ENCODE measurements around the gene TMEM164.
"Not testable (repeated sequence)": the region's sequence is repeated elsewhere in the genome, so short reads cannot be mapped to it uniquely, and the experiment has no call there.

TMEM164 gene

DNA sequence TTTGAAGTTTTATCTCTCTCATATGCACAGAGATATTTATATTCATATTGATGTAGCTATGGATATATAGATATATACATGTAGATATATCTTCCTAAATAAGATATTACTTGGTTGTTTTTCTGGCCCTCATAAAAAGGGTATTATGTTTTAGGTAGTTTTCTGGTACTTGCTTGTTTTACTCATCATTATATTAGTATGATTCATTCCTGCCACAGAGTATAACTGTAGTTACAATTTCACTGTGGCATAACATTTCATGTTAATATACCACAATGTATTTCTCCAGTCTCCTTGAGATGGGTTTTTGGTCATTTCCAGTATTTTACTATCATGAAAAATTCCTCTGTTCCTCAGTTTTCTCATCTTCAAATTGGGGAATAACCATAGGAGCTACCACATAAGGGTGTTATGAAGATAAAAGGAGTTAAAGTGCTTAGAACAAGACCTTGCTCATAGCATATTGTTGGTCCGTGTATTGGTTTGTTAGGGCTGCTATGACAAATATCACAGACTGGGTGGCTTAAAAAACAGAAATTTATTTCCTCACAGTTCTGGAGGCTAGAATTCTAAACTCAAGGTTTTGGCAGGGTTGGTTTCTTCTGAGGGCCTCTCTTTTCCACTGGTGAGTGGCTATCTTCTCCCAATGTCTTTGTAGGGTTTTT, 129.7 kb downstream of the TMEM164 start:
- DNase-seq (ENCODE audit: low read depth), result no peak

- no peak for DNase-seq (ENCODE audit: low read depth)
These were observed 130.9 kb downstream of the TMEM164 start for GRCh38 chrX:110133735-110134370.

DNA sequence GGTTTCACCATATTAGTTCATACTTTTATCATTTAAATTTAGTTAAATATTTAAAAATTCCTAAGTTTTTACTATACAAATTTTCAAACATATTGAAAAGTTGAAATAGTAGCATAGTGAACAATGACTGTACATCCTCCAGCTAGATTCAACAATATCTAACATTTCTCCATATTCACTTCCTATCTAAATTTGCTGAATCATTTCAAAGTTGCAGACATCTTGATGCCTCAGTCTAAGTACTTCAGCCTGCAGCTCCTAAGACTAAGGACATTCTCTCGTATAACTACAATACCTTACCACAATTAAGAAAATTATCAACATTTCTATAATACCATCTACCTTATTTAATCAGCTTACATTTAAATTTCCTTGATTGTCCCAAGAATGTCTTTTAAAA, 132.7 kb downstream of the TMEM164 start:
- DNase-seq (ENCODE audit: low read depth), result no peak

DNA sequence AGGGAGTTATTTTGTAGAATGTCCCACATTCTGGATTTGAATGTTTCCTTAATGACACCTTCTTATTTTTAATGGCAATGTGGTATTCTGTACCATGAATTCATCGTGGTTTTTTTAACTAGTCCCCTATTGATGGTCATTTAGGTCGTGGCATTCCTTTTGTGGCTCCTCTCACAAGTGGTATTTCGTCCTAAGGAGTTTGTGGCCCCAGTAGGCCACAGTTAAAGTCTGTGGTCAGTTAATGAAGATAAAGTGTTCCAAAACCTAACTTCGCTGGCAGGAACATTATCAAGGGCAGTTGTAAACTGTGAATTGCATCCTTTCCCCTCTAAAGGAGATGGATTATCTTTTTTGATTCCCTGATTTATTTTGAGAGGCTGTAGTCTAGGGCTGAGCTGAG, 133.2 kb downstream of the TMEM164 start:
- no peak for DNase-seq (ENCODE audit: low read depth)

DNA sequence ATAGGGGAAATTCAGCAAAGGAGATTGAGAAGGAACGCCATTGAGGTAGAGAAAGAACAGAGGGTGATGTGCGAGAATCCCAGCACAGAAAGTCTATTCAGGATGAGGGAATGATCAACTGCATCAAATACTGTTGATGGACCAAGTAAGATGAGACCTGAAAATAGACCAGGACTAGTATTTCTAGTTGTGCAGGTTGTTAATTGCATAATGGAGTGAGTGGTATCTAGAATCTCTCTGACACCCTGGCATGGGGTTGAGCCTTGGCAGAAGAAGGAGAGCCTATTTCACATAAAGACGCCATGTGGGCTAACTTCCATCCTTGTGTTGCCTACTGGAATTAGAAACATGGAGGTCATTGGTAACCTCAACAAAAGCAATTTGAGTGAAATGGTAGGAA, 135.6 kb downstream of the TMEM164 start:
- no peak for DNase-seq (ENCODE audit: low read depth)

DNA sequence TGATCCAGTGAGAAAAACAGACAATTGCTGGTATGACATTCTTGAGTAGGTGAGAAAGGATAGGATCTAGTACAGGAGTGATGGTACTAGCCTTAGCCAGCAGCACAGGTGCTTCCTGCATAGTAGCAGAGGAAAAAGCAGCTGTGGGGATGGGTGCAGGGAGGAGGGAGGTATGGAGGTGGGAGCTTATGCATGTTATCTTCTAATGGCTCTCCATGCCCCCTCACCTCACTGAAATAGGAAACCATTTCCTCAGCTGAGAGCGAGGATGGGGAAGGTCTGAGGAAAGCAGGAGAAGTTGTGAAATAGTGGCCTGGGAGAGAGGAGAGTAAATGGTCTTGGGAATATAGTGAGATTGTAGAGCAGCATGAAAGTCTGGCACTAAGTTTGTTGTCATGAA, 136.3 kb downstream of the TMEM164 start:
- DNase-seq (ENCODE audit: low read depth), result no peak

- DNase-seq (ENCODE audit: low read depth), result no peak
These were observed 139.2 kb downstream of the TMEM164 start for GRCh38 chrX:110142096-110142495.

GRCh38 chrX:110143454-110144210, 140.7 kb downstream of the TMEM164 start:
- DNase-seq (ENCODE audit: low read depth), result no peak

DNA sequence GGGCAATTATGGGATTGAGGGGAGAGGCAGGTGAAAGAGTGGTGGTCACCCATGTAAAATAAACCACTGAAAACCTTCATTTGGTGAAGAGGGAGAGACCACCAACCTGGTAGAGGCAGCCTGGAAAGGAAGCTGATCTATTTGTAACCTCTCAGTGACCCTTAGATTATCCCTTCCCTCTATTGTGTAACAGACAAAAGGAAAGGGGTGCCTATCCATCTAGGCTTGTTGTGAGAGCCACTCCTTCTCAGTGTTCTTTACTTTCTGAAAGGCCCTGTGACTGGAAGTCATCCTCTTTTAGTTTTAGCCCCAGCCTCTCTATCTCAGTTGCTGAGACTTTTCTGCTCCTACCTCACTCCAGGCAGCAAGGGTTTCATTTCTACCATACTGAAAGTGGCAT, 142.4 kb downstream of the TMEM164 start:
- DNase-seq (ENCODE audit: low read depth), result no peak

GRCh38 chrX:110145854-110146253, 142.9 kb downstream of the TMEM164 start:
- DNase-seq (ENCODE audit: low read depth), result no peak

DNA sequence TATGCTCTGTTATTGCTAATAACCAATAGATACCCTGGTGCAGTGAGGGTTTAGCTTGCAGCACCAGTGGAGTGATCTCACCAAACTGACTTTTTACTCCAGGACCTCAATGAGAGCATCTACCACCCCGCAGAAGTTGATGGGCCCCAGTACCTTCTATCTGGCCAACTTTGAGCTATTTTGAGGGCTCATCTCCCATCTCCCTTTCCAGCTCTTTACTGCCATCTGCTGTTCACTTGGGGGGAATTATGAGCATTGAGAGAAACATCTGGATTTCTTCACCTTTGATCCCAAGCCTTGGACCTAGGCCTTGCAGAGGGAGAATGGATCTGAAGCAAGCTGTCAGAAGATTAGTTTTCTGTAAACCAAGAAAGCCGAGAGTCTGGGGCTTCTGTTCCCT, 143.6 kb downstream of the TMEM164 start:
- DNase-seq (ENCODE audit: low read depth), result no peak

- no peak for DNase-seq (ENCODE audit: low read depth)
These were observed 150.3 kb downstream of the TMEM164 start for GRCh38 chrX:110153244-110153643.

GRCh38 chrX:110153896-110154295, 151.0 kb downstream of the TMEM164 start:
- DNase-seq (ENCODE audit: low read depth), result no peak

DNA sequence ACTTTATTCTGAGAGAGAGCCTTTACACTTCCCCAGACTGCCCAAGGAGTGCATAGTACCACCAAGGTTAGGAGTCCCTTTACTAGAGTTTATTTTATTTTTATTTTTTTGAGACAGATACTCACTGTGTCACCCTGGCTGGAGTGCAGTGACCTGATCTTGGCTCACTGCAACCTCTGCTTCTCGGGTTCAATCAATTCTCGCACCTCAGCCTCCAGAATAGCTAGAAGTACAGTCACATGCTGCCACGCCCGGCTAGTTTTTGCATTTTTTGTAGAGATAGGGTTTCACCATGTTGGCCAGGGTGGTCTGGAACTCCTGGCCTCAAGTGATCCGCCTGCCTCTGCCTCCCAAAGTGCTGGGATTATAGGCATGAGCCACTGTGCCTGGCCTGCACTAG, 151.4 kb downstream of the TMEM164 start:
- not testable (repeated sequence) for DNase-seq (ENCODE audit: low read depth)

DNA sequence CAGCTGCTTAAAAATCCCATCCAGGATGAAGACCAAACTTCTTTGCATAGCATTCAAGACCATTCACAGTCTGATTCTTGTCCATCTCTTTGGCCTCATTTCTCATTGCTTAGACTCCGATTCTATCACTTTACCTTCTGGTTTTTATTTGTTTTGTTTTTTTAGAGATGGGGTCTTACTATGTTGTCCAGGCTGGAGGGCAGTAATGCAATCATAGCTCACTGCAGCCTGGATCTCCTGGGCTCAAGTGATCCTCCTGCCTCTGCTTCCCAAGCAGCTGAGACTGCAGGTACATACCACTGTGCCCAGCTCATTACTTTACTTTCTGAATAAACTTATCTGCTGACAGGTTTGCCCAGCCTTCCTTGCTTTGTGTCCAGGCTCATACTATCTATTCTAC, 152.8 kb downstream of the TMEM164 start:
- DNase-seq (ENCODE audit: low read depth), result no peak

GRCh38 chrX:110156167-110156754, 153.3 kb downstream of the TMEM164 start:
- DNase-seq (ENCODE audit: low read depth), result no peak

DNA sequence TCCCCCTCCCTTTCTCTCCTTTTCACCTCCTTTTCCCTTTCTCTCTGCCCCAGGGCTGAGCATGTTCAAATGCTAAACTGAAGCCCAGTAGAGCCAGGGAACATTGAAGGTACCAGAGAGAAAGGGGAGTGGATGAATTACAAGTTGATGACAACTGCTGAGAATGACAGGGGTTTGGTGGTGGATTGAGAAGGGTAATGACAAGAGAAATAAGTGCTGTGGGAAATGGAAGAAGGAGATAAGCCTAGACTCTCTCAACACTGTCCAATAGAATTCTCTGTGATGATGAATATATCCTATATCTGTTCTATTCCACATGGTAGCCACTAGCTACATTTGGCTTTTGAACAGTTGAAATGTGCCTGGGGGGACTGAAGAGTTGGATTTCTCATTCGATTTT, 154.5 kb downstream of the TMEM164 start:
- no peak for DNase-seq (ENCODE audit: low read depth)

GRCh38 chrX:110159235-110159634, 156.3 kb downstream of the TMEM164 start:
- DNase-seq (ENCODE audit: low read depth), result no peak

GRCh38 chrX:110159865-110160264, 157.0 kb downstream of the TMEM164 start:
- DNase-seq (ENCODE audit: low read depth), result no peak

- no peak for DNase-seq (ENCODE audit: low read depth)
These were observed 158.4 kb downstream of the TMEM164 start for GRCh38 chrX:110161361-110161686.

DNA sequence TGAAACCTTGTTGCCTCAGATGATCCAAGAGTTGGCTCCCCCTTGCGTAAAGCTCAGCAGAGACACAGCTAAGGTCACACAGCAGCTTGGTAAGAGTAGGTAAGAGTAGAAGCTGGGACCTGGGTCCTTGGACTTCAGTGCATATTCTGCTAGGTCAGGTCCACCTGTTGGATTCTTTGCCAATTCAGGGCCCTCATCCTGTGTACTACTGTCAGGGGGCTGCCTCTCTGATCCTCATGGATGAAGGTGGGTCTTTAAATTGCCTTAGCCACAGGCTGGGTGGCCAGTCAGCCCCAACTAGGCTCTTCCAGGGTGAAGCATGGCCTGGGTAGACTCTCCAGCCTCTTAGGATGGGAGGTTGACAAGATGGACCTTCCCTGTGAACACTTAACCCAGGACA, 159.2 kb downstream of the TMEM164 start:
- DNase-seq (ENCODE audit: low read depth), result no peak

- no peak for DNase-seq (ENCODE audit: low read depth)
These were observed 160.0 kb downstream of the TMEM164 start for GRCh38 chrX:110162867-110163266.

DNA sequence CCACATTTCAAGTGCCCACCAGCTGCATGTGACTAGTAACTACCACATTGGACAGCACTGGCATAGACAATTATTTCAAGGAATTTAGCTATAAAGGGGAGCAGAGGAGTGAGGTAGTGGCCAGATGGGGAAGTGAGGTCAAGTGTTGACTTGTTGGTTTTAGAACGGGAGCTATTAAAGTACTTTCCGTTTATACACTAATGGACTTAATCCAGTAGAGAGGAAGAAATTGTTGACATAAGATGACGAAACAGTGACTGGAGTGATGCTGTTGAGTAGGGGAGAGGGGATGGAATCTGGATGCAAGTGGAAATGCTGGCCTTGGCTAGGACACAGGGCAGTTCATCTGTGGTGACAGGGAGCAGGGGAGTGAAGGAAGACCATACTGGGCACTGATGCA, 160.6 kb downstream of the TMEM164 start:
- no peak for DNase-seq (ENCODE audit: low read depth)

Data from GM04504 (cell line).